Psoas muscle (tissue), 8 donors: ENCODE results near the gene UBE3B. TPM values are rescaled to one million over a fixed set of nuclear protein-coding genes. Genes with fewer than 3 reads are reported as not detected.
"Not testable (repeated sequence)": the region's sequence is repeated elsewhere in the genome, so short reads cannot be mapped to it uniquely, and the experiment has no call there.

ENCODE experiments used
- ATAC-seq, 4 donors: fragments of 200-7000 bp; cut with Tn5 transposase; one replicate each; pipeline ENCODE4 v1.9.1; 2020; ENCODE audit warnings: moderate library complexity in 3 of 4, mild to moderate bottlenecking in 2 of 4
- DNase-seq, 2 donors: peaks; one replicate each; pipeline ENCODE4 v3.0.0-alpha.2; 2020
- H3K27ac ChIP-seq: fragments of 200-600 bp; one replicate; pipeline ENCODE4 v1.8.0; 2022
- H3K27me3 ChIP-seq, 3 donors: fragments of 200-600 bp in 1 of 3; one replicate each; pipeline versions ENCODE4 v1.6.1 to v1.8.0; 2013 to 2022; ENCODE audit warnings: low read length in 2 of 3, mild to moderate bottlenecking in 2 of 3, moderate library complexity in 1 of 3; ENCODE audit not compliant: insufficient read depth in 3 of 3
- H3K36me3 ChIP-seq, 2 donors: fragments of 200-600 bp in 1 of 2; one replicate each; pipeline versions ENCODE4 v1.6.1 to v1.8.0; 2013 to 2022; ENCODE audit warnings: low read depth in 1 of 2, mild to moderate bottlenecking in 1 of 2, moderate library complexity in 1 of 2; ENCODE audit not compliant: insufficient read depth in 1 of 2
- H3K4me1 ChIP-seq: fragments of 200-600 bp; one replicate; pipeline ENCODE4 v1.8.0; 2022
- H3K4me3 ChIP-seq: fragments of 200-600 bp; one replicate; pipeline ENCODE4 v1.8.0; 2022; ENCODE audit warnings: mild to moderate bottlenecking
- H3K9me3 ChIP-seq: fragments of 200-600 bp; one replicate; pipeline ENCODE4 v1.8.0; 2022
- CTCF ChIP-seq: fragments of 200-600 bp; IDR thresholded peaks from one replicate; pipeline ENCODE4 v1.8.0; 2022; ENCODE audit warnings: antibody characterized with exemption
- WGBS, 3 donors: extraction: QIAGEN DNeasy Blood & Tissue Kit; methylation state at CpG; one replicate each; pipeline versions ENCODE4 v1.1.6 to v1.1.7; 2013; 5-methylcytosine and 5-hydroxymethylcytosine counted together
- intact Hi-C, 2 donors: fragments of 100-400 bp; cut with DNase I; formaldehyde crosslinking; loops; one replicate each; pipeline versions ENCODE4 v1.11.0 to v1.14.2; 2022
- polyA plus RNA-seq, 3 donors: library from polyadenylated mRNA; stranded (reverse); fragments of 200-250 nt; gene quantifications; one replicate each; pipeline ENCODE4 v1.2.3, GENCODE V29; 2013
- total RNA-seq, 4 donors: library from RNA; stranded (reverse); fragmentation: NEBNext Ultra II Directional in 2 of 4; extraction: Animal tissue kit (Norgen Biotek cat#: 25700) in 2 of 4; gene quantifications; one replicate each; pipeline versions ENCODE4 v1.2.1 to v1.2.4, GENCODE V29; 2021 to 2023
- donor health status: healthy with polysubstance abuse.
- donor health status: DM: no; HTN: no; CAD: no; lungs with moderate emphysema.
- donor health status: Bipolar disorder and iron deficiency.
- donor health status: healthy.
- donor health status: DM: yes; HTN: yes; CAD: no.
- donor health status: DM: no; HTN: no; CAD: no.
- donor health status: DM: no; HTN: no; CAD: no.
- donor health status: DM: yes; HTN: yes; CAD: no.

Gene UBE3B
- total and polyA plus RNA-seq, 7 donors, result 13.5 to 50.8 (median 42.6) TPM

- no peak overlapping the region for H3K4me3 ChIP-seq
- no peaks in the 10 kb centered on the region for H3K36me3 ChIP-seq
- intact Hi-C loops, result loop anchor here (5.0 to 10.0 kb wide), 2 partner anchors 42 to 179 kb away; partner anchors contain the start of genes KCTD10 (in 1 of the 2) and UBE3B (in 1 of the 2)
- H3K4me1 ChIP-seq, result peaks cover 11% of the 10 kb centered on the region
- DNase-seq, result no peak
- H3K27me3 ChIP-seq, result no peaks in the 10 kb centered on the region
- no peak overlapping the region for H3K27ac ChIP-seq
- ATAC-seq, result no peak
- TF ChIP-seq CTCF, result no peak
- WGBS, 3 donors, result 81 to 84% (median 81%) methylated on average over 17 of the region's 17 CpGs
- H3K9me3 ChIP-seq, result no peaks in the 10 kb centered on the region
Measured at GRCh38 chr12:109435428-109436187, 41.8 kb upstream of the UBE3B start.

- 63 to 75% (median 72%) methylated on average over 7 of the region's 7 CpGs for WGBS, 3 donors
- Histone ChIP-seq H3K27me3 (no peaks in the 10 kb centered on the region), H3K9me3 (no peaks in the 10 kb centered on the region), H3K27ac (no peak overlapping the region), H3K4me3 (no peak overlapping the region), H3K4me1 (peaks cover 11% of the 10 kb centered on the region), H3K36me3 (no peaks in the 10 kb centered on the region)
- ATAC-seq, result no peak
- intact Hi-C loops, result loop anchor here (5.0 to 10.0 kb wide), 2 partner anchors 41 to 179 kb away; partner anchors contain the start of genes KCTD10 (in 1 of the 2) and UBE3B (in 1 of the 2)
- no peak for TF ChIP-seq CTCF
- DNase-seq, result no peak
Measured at GRCh38 chr12:109436188-109436560, 41.3 kb upstream of the UBE3B start.

- H3K27ac ChIP-seq, result no peak overlapping the region
- intact Hi-C loops, result loop anchor here (5.0 to 10.0 kb wide), 2 partner anchors 38 to 176 kb away; partner anchors contain the start of genes KCTD10 (in 1 of the 2) and UBE3B (in 1 of the 2)
- no peaks in the 10 kb centered on the region for H3K4me1 ChIP-seq
- DNase-seq (no peak), ATAC-seq (no peak)
- H3K36me3 ChIP-seq, result no peaks in the 10 kb centered on the region
- no peak overlapping the region for H3K4me3 ChIP-seq
- H3K9me3 ChIP-seq, result no peaks in the 10 kb centered on the region
- WGBS, 3 donors, result 37 to 57% (median 45%) methylated on average over 6 of the region's 6 CpGs
- H3K27me3 ChIP-seq, result no peaks in the 10 kb centered on the region
- no peak for TF ChIP-seq CTCF
Measured at GRCh38 chr12:109439181-109439580, 38.3 kb upstream of the UBE3B start.

GRCh38 chr12:109439951-109440350 is 37.5 kb upstream of the UBE3B start:
- ATAC-seq, H3K9me3 ChIP-seq, H3K4me1 ChIP-seq, H3K36me3 ChIP-seq, H3K27me3 ChIP-seq, DNase-seq, H3K4me3 ChIP-seq, H3K27ac ChIP-seq: not testable (repeated sequence)
- 76 to 92% (median 85%) methylated on average over 13 of the region's 13 CpGs for WGBS, 3 donors
- intact Hi-C loops, result loop anchor here (5.0 to 10.0 kb wide), 2 partner anchors 37 to 175 kb away; partner anchors contain the start of genes KCTD10 (in 1 of the 2) and UBE3B (in 1 of the 2)

- intact Hi-C loops, result no loop called here
- Histone ChIP-seq H3K4me3 (no peak overlapping the region), H3K36me3 (peaks cover 0 to 12% of the 10 kb centered on the region in 2 donors), H3K4me1 (no peaks in the 10 kb centered on the region), H3K27ac (no peak overlapping the region), H3K27me3 (no peaks in the 10 kb centered on the region), H3K9me3 (no peaks in the 10 kb centered on the region)
- DNase-seq (no peak), ATAC-seq (no peak)
- 56 to 64% (median 58%) methylated on average over 9 of the region's 9 CpGs for WGBS, 3 donors
- TF ChIP-seq CTCF, result no peak
Measured at GRCh38 chr12:109440851-109441490, 36.5 kb upstream of the UBE3B start.
